K562 (cell line): Measurements from ENCODE around the gene PTGR2. TPM values are rescaled to one million over a fixed set of nuclear protein-coding genes. Genes with fewer than 3 reads are reported as not detected.

Source experiments
- ATAC-seq: fragments of 200-7000 bp; cut with Tn5 transposase; 3 replicates; pipeline ENCODE4 v1.9.1; 2020; ENCODE audit warnings: moderate library complexity
- BruUV-seq: library from RNA; stranded (reverse); fragments of 400-500 nt; replicated peaks from 2 replicates; lab custom pipeline; 2021; lab: Mats Ljungman, UMichigan
- CTCF ChIA-PET: fragments of 300-600 bp; formaldehyde crosslinking; extraction: SDS; loops from one replicate; lab custom pipeline; 2021; ENCODE audit warnings: low intra/inter-chr PET ratio; lab: Yijun Ruan, JAX
- POLR2A ChIA-PET: fragments of 300-600, 350-650 bp; sonication (Branson Sonifier 250); formaldehyde crosslinking; extraction: SDS; loops from one replicate; lab custom pipeline; 2021; ENCODE audit warnings: antibody characterized with exemption, inconsistent platforms; lab: Yijun Ruan, JAX
- DNase-seq, 4 experiments: peaks; one replicate each; pipeline versions ENCODE4 v3.0.0 to v3.0.0-alpha.2; 2011 to 2018; ENCODE audit warnings: low spot score in 3 of 4, mixed read lengths in 3 of 4; ENCODE audit errors: extremely low read depth in 1 of 4
- FAIRE-seq: peaks from 2 replicates; lab custom pipeline; 2011; peaks lifted over from hg19 to GRCh38; lab: Jason Lieb, UNC
- H2AFZ ChIP-seq: 2 replicates; pipeline ENCODE4 v1.6.0; 2011; ENCODE audit warnings: low read depth, low read length, control low read depth, inconsistent platforms
- H3K27ac ChIP-seq: fragments of 200-600 bp; 3 replicates; pipeline ENCODE4 v1.8.0; 2011; ENCODE audit warnings: low read depth, mild to moderate bottlenecking, control low read depth, inconsistent platforms, low read length, moderate library complexity, mixed read lengths; ENCODE audit errors: extremely low read depth
- H3K27me3 ChIP-seq, 2 experiments: fragments of 300-600 bp in 1 of 2; 2 replicates in 1 of 2; 3 replicates in 1 of 2; pipeline versions ENCODE4 v1.6.0 to v1.8.0; 2011; ENCODE audit warnings: inconsistent platforms in 2 of 2, low read length in 2 of 2, mild to moderate bottlenecking in 1 of 2, mixed read lengths in 1 of 2, moderate library complexity in 1 of 2; ENCODE audit not compliant: control insufficient read depth in 2 of 2, insufficient read depth in 2 of 2
- H3K36me3 ChIP-seq: fragments of 300-600 bp; 3 replicates; pipeline ENCODE4 v1.8.0; 2011; ENCODE audit warnings: mild to moderate bottlenecking, low read length, inconsistent platforms; ENCODE audit not compliant: control insufficient read depth, insufficient read depth
- H3K4me1 ChIP-seq, 2 experiments: fragments of 200-600 bp in 1 of 2; replicated peaks in 1 of 2; 2 replicates in 1 of 2; 3 replicates in 1 of 2; pipeline versions ENCODE4 v1.5.1 to v1.8.0; 2011; ENCODE audit warnings: inconsistent platforms in 2 of 2, low read length in 2 of 2, mild to moderate bottlenecking in 1 of 2, mixed read lengths in 1 of 2, moderate library complexity in 1 of 2; ENCODE audit not compliant: control insufficient read depth in 2 of 2, insufficient read depth in 2 of 2
- H3K4me2 ChIP-seq: 2 replicates; pipeline ENCODE4 v1.6.1; 2011; ENCODE audit warnings: low read length, control low read depth, inconsistent platforms, mixed read lengths; ENCODE audit not compliant: insufficient read depth
- H3K4me3 ChIP-seq: fragments of 200-600 bp; sonication (generic), shearing (Covaris generic); 2 replicates; pipeline ENCODE4 v1.5.1; 2016; ENCODE audit warnings: control low read depth, inconsistent platforms
- H3K79me2 ChIP-seq: fragments of 200-600 bp; 3 replicates; pipeline ENCODE4 v1.8.0; 2011; ENCODE audit warnings: low read length, inconsistent platforms; ENCODE audit not compliant: control insufficient read depth, insufficient read depth
- H3K9ac ChIP-seq, 2 experiments: 2 replicates each; pipeline versions ENCODE4 v1.6.0 to v1.6.1; 2011; ENCODE audit warnings: low read depth in 2 of 2, low read length in 2 of 2, control low read depth in 1 of 2, inconsistent platforms in 1 of 2, mild to moderate bottlenecking in 1 of 2, mixed read lengths in 1 of 2; ENCODE audit not compliant: insufficient read depth in 1 of 2
- H3K9me1 ChIP-seq: one replicate; pipeline ENCODE4 v1.6.0; 2011; ENCODE audit warnings: inconsistent platforms, mild to moderate bottlenecking, low read length, moderate library complexity; ENCODE audit not compliant: control insufficient read depth, insufficient read depth
- H3K9me3 ChIP-seq: replicated peaks from 2 replicates; pipeline ENCODE4 v1.5.1; 2011; ENCODE audit warnings: low read depth, low read length, inconsistent platforms; ENCODE audit not compliant: control insufficient read depth, insufficient read depth
- H4K20me1 ChIP-seq: replicated peaks from 2 replicates; pipeline ENCODE4 v1.6.1; 2011; ENCODE audit warnings: low read length, inconsistent platforms, mixed read lengths; ENCODE audit not compliant: control insufficient read depth, insufficient read depth
- BCL6 ChIP-seq: fragments of 250-450 bp; sonication (Bioruptor Pico); IDR thresholded peaks from 2 replicates; pipeline ENCODE4 v1.4.0; 2020
- BCOR ChIP-seq: fragments of 450-650 bp; IDR thresholded peaks from 2 replicates; pipeline ENCODE4 v1.6.1; 2016
- NFE2 ChIP-seq: IDR thresholded peaks from 2 replicates; pipeline ENCODE4 v1.6.1; 2014; ENCODE audit warnings: antibody characterized with exemption, low read depth
- NFE2L1 ChIP-seq: fragments of 450-650 bp; IDR thresholded peaks from 2 replicates; pipeline ENCODE4 v1.6.1; 2016; ENCODE audit warnings: missing genetic modification characterization, low read depth, mild to moderate bottlenecking, missing compliant biosample characterization, moderate library complexity, borderline replicate concordance
- NONO ChIP-seq, 2 experiments: fragments of 200-400 bp in 1 of 2; fragments of 450-650 bp in 1 of 2; formaldehyde crosslinking in 1 of 2; IDR thresholded peaks; 2 replicates each; pipeline ENCODE4 v1.6.1; 2017; ENCODE audit warnings: low read depth in 2 of 2, mild to moderate bottlenecking in 2 of 2, moderate library complexity in 2 of 2, low read length in 1 of 2
- SNRNP70 ChIP-seq: fragments of 200-400 bp; formaldehyde crosslinking; optimal IDR thresholded peaks from 2 replicates; pipeline ENCODE3; 2017; ENCODE audit warnings: low read depth, low read length
- THRAP3 ChIP-seq: fragments of 450-650 bp; IDR thresholded peaks from 2 replicates; pipeline ENCODE4 v1.6.1; 2016; ENCODE audit warnings: mild to moderate bottlenecking, inconsistent platforms, borderline replicate concordance
- ZNF23 ChIP-seq: fragments of 250-450 bp; sonication (Bioruptor Pico); IDR thresholded peaks from 2 replicates; pipeline ENCODE4 v1.4.0; 2020; ENCODE audit warnings: mild to moderate bottlenecking
- ZNF408 ChIP-seq: fragments of 250-450 bp; sonication (Bioruptor Pico); IDR thresholded peaks from 2 replicates; pipeline ENCODE4 v1.4.0; 2020; ENCODE audit warnings: low read depth, mild to moderate bottlenecking, moderate library complexity
- WGBS: fragments of 100-300 bp; shearing (Covaris generic); methylation state at CpG from one replicate; pipeline ENCODE4 v1.1.6; 2016; ENCODE audit warnings: low coverage, mixed read lengths; ENCODE audit not compliant: insufficient coverage; ENCODE audit errors: missing lambda C conversion rate; 5-methylcytosine and 5-hydroxymethylcytosine counted together
- in situ Hi-C: fragments of 300-500 bp; cut with MboI; formaldehyde crosslinking; loops from 4 replicates; pipeline ENCODE4 v1.15.0; 2018; ENCODE audit warnings: inconsistent platforms, mixed read lengths
- intact Hi-C: fragments of 100-400 bp; cut with micrococcal nuclease; formaldehyde crosslinking; loops from 2 replicates; pipeline ENCODE4 v1.14.2; 2022
- polyA plus RNA-seq, 8 experiments: library from polyadenylated mRNA; depleted of rRNA in 4 of 8; stranded (reverse) in 5 of 8; unstranded in 3 of 8; fragments of >200 nt; fragmentation: Nextera tagmentation in 2 of 8; fragmentation: Illumina TruSeq in 1 of 8; extraction: Ambion mirVana in 2 of 8; extraction: Trizol in 1 of 8; gene quantifications; 2 replicates each; pipeline versions ENCODE4 v1.2.1 to v1.2.3, GENCODE V29; 2011 to 2014; ENCODE audit warnings: inconsistent platforms in 1 of 8, missing spikeins in 1 of 8
- total RNA-seq, 7 experiments: library from RNA; depleted of rRNA in 6 of 7; stranded (reverse); fragments of >200 nt in 6 of 7; fragmentation: Illumina TruSeq in 2 of 7; extraction: Trizol in 2 of 7; gene quantifications; 2 replicates each; pipeline versions ENCODE4 v1.2.1 to v1.2.3, GENCODE V29; 2011 to 2021; ENCODE audit warnings: low replicate concordance in 1 of 7
- TF ChIP-seq, protein P1 (sequence below), 2 experiments: IDR thresholded peaks in 1 of 2; conservative IDR thresholded peaks in 1 of 2; 2 replicates each; pipeline ENCODE4 v1.6.1; 2016; ENCODE audit warnings: low read depth in 2 of 2, mild to moderate bottlenecking in 1 of 2, missing compliant biosample characterization in 1 of 2, missing genetic modification characterization in 1 of 2, moderate library complexity in 1 of 2
- TF ChIP-seq, protein P2 (sequence below): fragments of 450-650 bp; IDR thresholded peaks from one replicate; pipeline ENCODE4 v1.6.1; 2018; ENCODE audit warnings: mild to moderate bottlenecking, moderate library complexity; ENCODE audit not compliant: partially characterized antibody
- TF ChIP-seq, protein P3 (sequence below): sonication (generic); formaldehyde crosslinking; IDR thresholded peaks from 2 replicates; pipeline ENCODE4 v1.8.1; 2023; ENCODE audit warnings: mild to moderate bottlenecking, missing genetic modification reagents
- TF ChIP-seq, protein P4 (sequence below): fragments of 450-650 bp; conservative IDR thresholded peaks from 2 replicates; pipeline ENCODE4 v1.6.1; 2016; ENCODE audit warnings: missing genetic modification characterization, low read depth, mild to moderate bottlenecking, control low read depth, missing compliant biosample characterization

PTGR2 gene
- total and polyA plus RNA-seq, 9 of the 15 experiments (the other 6 are each of a cell fraction or from before 2014, with no cell fraction given): 7.4 to 23.0 (median 13.0) TPM

DNA sequence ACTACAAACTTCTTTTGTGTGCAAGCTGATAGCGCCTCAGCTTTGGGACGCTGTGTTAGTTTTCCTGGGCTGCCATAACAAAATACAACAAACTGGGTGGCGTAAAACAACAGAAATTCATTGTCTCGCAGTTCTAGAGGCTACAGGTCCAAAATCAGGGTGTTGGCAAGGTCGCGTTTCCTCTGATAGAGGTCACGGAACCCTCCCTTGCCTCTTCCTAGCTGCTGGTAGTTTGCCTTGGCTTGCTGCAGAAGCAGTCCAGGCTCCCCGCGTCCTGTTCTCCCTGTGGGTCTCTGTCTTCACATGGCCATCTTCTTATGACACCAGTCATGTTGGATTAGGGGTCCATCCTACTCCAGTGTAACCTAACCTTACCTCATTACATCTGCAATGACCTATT is 32.8 kb upstream of the PTGR2 start:
- Histone ChIP-seq H3K4me1 (peaks cover 0 to 8% of the 10 kb centered on the region in 2 experiments; a peak in 3 of 5 replicates), H4K20me1 (no peaks in the 10 kb centered on the region; the same call in 1 of the 2 replicates), H3K27me3 (no peaks in the 10 kb centered on the region), H3K4me2 (no peak overlapping the region), H3K27ac (no peak overlapping the region), H3K36me3 (no peaks in the 10 kb centered on the region), H2AFZ (peak overlapping the region; percentile 45; the same call in 1 of the 2 replicates), H3K79me2 (no peaks in the 10 kb centered on the region), H3K9me1 (no peaks in the 10 kb centered on the region), H3K9ac (no peak overlapping the region), H3K4me3 (no peak overlapping the region), H3K9me3 (no peaks in the 10 kb centered on the region)
- DNase-seq (no peak), FAIRE-seq (no peak), ATAC-seq (no peak)
- in situ Hi-C loops (no loop called here), intact Hi-C loops (no loop called here)
- no TSS peak for BruUV-seq
- POLR2A ChIA-PET: no interaction called here
- 90% methylated on average over 9 of the region's 9 CpGs for WGBS
- CTCF ChIA-PET: no interaction called here
- TF ChIP-seq, protein P1, sequence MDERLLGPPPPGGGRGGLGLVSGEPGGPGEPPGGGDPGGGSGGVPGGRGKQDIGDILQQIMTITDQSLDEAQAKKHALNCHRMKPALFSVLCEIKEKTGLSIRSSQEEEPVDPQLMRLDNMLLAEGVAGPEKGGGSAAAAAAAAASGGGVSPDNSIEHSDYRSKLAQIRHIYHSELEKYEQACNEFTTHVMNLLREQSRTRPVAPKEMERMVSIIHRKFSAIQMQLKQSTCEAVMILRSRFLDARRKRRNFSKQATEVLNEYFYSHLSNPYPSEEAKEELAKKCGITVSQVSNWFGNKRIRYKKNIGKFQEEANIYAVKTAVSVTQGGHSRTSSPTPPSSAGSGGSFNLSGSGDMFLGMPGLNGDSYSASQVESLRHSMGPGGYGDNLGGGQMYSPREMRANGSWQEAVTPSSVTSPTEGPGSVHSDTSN (CRISPR knock-in tag; IDR thresholded peaks at IDR 0.05; ENCODE audit: low read depth): no peak
- TF ChIP-seq, protein P1 (tag; conservative IDR thresholded peaks at IDR 0.05; ENCODE audit: low read depth): no peak
- TF ChIP-seq SNRNP70 (no peak), NONO (IDR thresholded peaks at IDR 0.05; ENCODE audit: low read depth in 2 of 2, low read length in 1 of 2) (no peak), NFE2L1 (tag) (no peak), BCL6 (no peak), BCOR (no peak), NFE2 (no peak), THRAP3 (no peak), ZNF408 (CRISPR knock-in tag) (no peak), ZNF23 (CRISPR knock-in tag) (no peak)
- TF ChIP-seq, protein P2, sequence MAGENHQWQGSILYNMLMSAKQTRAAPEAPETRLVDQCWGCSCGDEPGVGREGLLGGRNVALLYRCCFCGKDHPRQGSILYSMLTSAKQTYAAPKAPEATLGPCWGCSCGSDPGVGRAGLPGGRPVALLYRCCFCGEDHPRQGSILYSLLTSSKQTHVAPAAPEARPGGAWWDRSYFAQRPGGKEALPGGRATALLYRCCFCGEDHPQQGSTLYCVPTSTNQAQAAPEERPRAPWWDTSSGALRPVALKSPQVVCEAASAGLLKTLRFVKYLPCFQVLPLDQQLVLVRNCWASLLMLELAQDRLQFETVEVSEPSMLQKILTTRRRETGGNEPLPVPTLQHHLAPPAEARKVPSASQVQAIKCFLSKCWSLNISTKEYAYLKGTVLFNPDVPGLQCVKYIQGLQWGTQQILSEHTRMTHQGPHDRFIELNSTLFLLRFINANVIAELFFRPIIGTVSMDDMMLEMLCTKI: no peak
- TF ChIP-seq, protein P3, sequence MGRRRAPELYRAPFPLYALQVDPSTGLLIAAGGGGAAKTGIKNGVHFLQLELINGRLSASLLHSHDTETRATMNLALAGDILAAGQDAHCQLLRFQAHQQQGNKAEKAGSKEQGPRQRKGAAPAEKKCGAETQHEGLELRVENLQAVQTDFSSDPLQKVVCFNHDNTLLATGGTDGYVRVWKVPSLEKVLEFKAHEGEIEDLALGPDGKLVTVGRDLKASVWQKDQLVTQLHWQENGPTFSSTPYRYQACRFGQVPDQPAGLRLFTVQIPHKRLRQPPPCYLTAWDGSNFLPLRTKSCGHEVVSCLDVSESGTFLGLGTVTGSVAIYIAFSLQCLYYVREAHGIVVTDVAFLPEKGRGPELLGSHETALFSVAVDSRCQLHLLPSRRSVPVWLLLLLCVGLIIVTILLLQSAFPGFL (CRISPR knock-in tag): no peak
- TF ChIP-seq, protein P4, sequence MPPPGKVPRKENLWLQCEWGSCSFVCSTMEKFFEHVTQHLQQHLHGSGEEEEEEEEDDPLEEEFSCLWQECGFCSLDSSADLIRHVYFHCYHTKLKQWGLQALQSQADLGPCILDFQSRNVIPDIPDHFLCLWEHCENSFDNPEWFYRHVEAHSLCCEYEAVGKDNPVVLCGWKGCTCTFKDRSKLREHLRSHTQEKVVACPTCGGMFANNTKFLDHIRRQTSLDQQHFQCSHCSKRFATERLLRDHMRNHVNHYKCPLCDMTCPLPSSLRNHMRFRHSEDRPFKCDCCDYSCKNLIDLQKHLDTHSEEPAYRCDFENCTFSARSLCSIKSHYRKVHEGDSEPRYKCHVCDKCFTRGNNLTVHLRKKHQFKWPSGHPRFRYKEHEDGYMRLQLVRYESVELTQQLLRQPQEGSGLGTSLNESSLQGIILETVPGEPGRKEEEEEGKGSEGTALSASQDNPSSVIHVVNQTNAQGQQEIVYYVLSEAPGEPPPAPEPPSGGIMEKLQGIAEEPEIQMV (tag): no peak
